ENCODE results near the gene PLCB4. TPM values are rescaled to one million over a fixed set of nuclear protein-coding genes. Genes with fewer than 3 reads are reported as not detected.

Gene PLCB4
- total RNA-seq, 2 donors from 2014 or later: not detected

DNA sequence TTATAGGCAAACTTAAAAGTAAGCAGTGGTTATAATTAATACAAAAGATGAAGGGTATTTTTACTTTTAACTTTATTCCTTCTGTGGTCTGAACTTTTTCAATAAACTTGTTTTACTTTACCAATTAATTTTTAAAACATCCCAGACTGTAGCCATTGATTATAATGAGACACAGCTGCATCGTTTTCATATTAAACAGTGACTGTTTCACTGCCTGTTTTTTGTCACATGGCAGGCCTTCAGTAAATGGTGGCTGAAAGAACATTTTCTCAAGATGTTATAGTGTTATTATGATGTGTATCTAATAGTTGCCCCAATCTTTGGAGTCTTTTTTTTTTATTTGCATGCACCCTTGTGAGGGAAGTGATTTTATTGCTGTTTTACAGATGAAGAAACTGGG, 95.1 kb downstream of the PLCB4 start:
- no peak overlapping the region for H3K27ac Mint-ChIP-seq
- H3K4me1 Mint-ChIP-seq (ENCODE audit: low read depth in 2 of 2): no peaks in the 10 kb centered on the region
- no peaks in the 10 kb centered on the region for H3K9me3 Mint-ChIP-seq
- no peak overlapping the region for H3K4me3 Mint-ChIP-seq
- no peaks in the 10 kb centered on the region for H3K27me3 Mint-ChIP-seq
- no peaks in the 10 kb centered on the region for H3K36me3 Mint-ChIP-seq
- DNase-seq (ENCODE audit: low spot score) (no peak), ATAC-seq (no peak)

DNA sequence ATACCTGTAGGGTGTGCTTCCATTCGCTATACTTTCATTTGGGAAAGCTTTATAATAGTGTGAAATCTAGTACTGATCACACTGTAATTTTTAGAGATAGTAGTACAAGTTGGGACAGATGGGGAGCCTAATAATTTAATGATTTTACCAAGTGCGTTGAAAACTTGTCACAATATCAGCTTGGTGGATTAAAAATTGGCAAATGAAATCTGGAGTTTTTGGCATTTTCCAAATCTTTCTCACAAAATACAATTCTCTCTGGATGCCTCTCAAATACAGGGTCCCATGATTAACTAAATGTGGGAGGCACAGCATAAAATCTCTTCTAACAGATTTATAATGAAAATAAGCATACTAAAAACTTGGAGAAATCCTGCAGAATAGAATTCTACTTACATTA, 96.4 kb downstream of the PLCB4 start:
- Mint-ChIP-seq H3K9me3 (no peaks in the 10 kb centered on the region), H3K36me3 (no peaks in the 10 kb centered on the region), H3K4me3 (no peak overlapping the region), H3K27ac (no peak overlapping the region), H3K27me3 (no peaks in the 10 kb centered on the region), H3K4me1 (ENCODE audit: low read depth in 2 of 2) (no peaks in the 10 kb centered on the region)
- ATAC-seq (no peak), DNase-seq (ENCODE audit: low spot score) (no peak)

DNA sequence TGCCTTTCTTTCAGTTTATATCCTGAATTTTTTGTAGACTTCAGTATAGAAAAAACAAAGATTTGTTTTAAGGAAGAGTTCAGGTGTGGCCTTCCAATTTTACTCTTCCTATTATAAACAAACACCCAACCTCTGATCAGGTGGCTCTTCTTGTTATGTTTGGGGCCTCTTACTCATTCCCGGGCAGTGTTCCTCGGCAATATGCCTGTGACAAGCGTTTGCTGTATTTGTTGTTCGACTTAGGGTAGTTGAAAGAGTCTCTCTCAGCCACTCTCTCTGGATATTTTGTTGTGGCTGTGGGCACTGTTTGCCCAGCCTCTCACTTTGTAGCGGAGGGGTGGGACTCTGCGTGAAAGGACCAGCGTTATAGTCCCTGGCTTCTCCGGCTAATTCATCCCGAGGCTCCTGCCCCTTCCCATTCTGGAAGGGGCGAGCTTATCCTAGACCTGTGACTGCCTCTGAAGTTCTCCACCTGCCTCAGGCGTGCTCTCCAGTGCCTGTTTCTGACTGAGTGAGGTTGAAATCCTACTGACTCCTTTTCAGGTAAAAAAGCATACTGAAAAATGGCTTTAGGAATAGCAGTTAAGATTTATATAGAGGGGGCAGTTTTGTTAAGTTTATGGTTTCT, 97.4 kb downstream of the PLCB4 start:
- Mint-ChIP-seq H3K4me3 (no peak overlapping the region), H3K4me1 (ENCODE audit: low read depth in 2 of 2) (no peaks in the 10 kb centered on the region)

DNA sequence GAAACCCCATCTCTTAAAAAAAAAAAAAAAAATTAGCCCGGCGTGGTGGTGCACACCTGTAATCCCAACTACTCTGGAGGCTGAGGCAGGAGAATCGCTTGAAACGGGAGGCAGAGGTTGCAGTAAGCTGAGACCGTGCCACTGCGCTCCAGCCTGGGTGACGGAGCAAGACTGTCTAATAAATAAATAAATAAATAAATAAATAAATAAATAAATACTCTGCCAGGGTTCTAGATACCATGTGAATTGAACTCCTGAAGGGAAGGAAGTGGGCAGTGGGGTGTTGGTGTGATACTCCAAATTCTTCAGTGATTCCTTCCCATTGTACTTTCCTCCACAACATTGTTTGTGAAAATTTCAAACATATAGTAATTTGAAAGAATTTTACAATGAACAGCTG, 100.5 kb downstream of the PLCB4 start:
- H3K27me3 Mint-ChIP-seq: no peaks in the 10 kb centered on the region
- no peak overlapping the region for H3K27ac Mint-ChIP-seq
- no peaks in the 10 kb centered on the region for H3K4me1 Mint-ChIP-seq (ENCODE audit: low read depth in 2 of 2)
- H3K36me3 Mint-ChIP-seq: no peaks in the 10 kb centered on the region
- H3K9me3 Mint-ChIP-seq: no peaks in the 10 kb centered on the region
- no peak overlapping the region for H3K4me3 Mint-ChIP-seq
- no peak for ATAC-seq
- no peak for DNase-seq (ENCODE audit: low spot score)

More for the DNA sequence above, 97.4 kb downstream of the PLCB4 start:
- H3K27ac Mint-ChIP-seq: no peak overlapping the region
- H3K9me3 Mint-ChIP-seq: no peaks in the 10 kb centered on the region
- no peaks in the 10 kb centered on the region for H3K36me3 Mint-ChIP-seq
- no peak for DNase-seq (ENCODE audit: low spot score)
- H3K27me3 Mint-ChIP-seq: no peaks in the 10 kb centered on the region
- ATAC-seq: no peak

DNA sequence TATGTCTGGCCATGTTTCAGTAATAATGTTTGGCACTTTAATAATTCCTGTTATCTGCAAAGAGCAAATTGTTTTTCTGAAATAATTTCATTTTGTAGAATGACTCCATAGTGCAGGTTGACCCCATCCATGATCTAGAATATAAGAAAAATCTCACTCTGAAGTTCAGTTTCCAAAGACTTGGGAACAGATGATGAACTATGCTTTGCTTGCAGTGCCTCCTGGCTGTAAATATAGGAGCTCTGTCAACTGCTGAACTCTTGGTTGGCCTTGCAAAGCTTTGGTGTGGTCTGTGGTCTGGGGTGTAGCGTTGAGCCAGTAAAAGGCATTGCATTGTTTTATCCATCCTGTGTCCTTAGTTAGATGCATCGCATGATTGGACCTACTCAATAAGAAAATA, 104.0 kb downstream of the PLCB4 start:
- H3K4me1 Mint-ChIP-seq (ENCODE audit: low read depth in 2 of 2): no peaks in the 10 kb centered on the region
- no peak overlapping the region for H3K4me3 Mint-ChIP-seq
- ATAC-seq (no peak), DNase-seq (ENCODE audit: low spot score) (no peak)
- H3K9me3 Mint-ChIP-seq: no peaks in the 10 kb centered on the region
- no peaks in the 10 kb centered on the region for H3K27me3 Mint-ChIP-seq
- no peaks in the 10 kb centered on the region for H3K36me3 Mint-ChIP-seq
- no peak overlapping the region for H3K27ac Mint-ChIP-seq

DNA sequence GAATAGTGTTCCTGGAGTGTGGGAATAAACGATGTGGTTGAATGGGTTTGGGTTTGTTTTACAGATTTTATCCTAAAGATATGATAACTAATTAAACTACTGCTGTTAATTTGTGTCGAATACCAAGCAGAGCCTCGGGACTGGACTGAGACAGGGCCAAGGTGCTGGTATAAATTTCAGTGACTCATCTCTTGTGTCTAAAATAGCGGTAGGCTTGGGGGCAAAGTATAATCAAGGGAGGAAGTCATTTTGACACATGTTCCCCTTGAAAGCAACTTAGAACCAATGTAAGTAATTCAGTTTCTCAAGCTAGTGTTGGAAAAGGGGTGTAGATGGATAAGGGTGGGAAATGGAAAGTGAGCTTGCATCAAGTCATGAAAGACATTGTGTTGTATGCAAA, 108.4 kb downstream of the PLCB4 start:
- DNase-seq (ENCODE audit: low spot score): no peak
- Mint-ChIP-seq H3K27me3 (no peaks in the 10 kb centered on the region), H3K4me1 (ENCODE audit: low read depth in 2 of 2) (no peaks in the 10 kb centered on the region), H3K9me3 (no peaks in the 10 kb centered on the region), H3K27ac (no peak overlapping the region), H3K36me3 (no peaks in the 10 kb centered on the region), H3K4me3 (no peak overlapping the region)
- no peak for ATAC-seq

DNA sequence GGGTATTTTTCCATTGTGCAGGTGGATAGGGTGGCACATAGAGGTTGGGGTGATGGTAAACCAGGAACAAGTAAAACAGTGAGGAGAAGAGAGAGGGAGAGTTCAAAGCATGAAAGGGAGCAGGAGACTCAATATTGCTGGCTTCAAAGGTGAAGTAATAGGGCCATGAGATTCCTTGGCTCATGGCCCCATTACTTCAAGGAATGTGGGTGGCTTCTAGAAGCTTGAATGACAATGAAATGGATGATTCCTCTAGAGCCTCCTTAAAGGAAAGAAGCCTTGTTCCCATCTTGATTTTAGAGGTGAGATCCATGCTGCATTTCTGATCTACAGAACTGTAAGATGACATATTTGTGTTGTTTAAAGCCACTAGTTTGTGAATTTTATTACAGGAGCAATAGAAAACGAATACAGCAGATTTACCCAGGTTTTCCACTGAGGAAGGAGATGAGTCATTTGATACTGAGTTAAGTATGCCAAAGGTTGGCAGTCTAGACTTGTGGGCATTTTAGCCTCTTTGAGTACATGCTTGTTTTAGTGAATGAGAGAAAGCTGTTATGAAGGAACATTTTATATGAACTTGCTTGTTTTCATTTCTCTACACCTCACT, 110.4 kb downstream of the PLCB4 start:
- no peaks in the 10 kb centered on the region for H3K4me1 Mint-ChIP-seq (ENCODE audit: low read depth in 2 of 2)
- no peaks in the 10 kb centered on the region for H3K36me3 Mint-ChIP-seq
- H3K27me3 Mint-ChIP-seq: no peaks in the 10 kb centered on the region

DNA sequence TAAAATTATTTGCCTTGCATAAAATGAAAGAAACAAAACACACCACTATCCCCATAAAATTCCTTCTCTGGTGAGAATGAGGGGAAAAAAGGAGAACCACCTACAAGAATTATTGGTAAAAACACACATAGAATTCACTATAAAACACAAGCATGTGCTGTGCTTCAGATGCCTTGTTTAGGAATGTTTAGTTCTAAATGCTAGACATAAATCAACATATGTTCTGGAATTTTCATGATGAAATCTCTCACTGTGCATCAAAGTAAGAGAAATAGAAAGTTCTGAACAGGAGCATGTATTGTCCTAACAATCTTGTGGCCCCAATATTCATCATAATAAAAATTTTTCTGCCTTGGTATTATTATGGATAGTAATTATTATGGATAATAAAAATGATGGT, 111.0 kb downstream of the PLCB4 start:
- H3K27ac Mint-ChIP-seq: no peak overlapping the region
- H3K27me3 Mint-ChIP-seq: no peaks in the 10 kb centered on the region
- H3K4me3 Mint-ChIP-seq: no peak overlapping the region
- no peak for ATAC-seq
- H3K9me3 Mint-ChIP-seq: no peaks in the 10 kb centered on the region
- no peak for DNase-seq (ENCODE audit: low spot score)
- H3K36me3 Mint-ChIP-seq: no peaks in the 10 kb centered on the region
- H3K4me1 Mint-ChIP-seq (ENCODE audit: low read depth in 2 of 2): no peaks in the 10 kb centered on the region

More for the DNA sequence above, 110.4 kb downstream of the PLCB4 start:
- DNase-seq (ENCODE audit: low spot score): no peak
- Mint-ChIP-seq H3K27ac (no peak overlapping the region), H3K4me3 (no peak overlapping the region), H3K9me3 (no peaks in the 10 kb centered on the region)
- no peak for ATAC-seq

DNA sequence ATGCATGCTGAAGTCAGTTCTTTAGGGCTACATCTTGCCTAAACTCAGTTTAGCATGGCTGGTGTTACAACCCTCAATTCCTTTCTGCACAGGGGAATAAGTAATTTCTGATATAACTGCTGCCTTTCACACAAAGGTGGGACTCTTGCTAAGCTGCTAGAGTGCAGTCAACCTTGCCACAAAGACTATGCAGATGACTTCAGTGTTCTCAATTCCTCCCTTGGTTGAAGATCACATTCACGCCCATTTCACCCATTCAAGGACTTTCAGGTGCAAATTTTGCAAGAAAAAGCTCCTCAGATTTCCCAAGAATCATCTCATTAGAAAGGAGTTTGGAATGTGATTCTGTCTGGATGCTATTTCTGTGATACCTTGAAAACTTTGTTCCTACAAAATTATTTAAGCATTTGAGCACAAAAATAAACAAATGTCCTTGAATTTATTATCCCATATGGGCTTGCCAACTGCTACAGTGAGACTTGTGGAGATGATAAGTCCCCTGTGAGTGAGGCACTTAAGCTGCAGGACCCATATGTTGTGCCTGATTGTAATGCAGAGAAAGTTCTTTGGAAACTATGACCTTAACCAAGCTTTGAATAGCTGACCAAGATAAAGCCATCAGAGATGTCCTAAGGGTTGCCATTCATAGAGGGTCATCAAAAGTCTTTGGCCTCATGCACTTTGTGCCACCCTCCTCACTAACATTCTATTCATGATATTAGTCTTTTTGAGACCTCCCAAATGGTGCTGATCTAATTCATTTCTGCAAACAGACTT, 111.8 kb downstream of the PLCB4 start:
- H3K36me3 Mint-ChIP-seq: no peaks in the 10 kb centered on the region
- no peak overlapping the region for H3K27ac Mint-ChIP-seq
- H3K27me3 Mint-ChIP-seq: no peaks in the 10 kb centered on the region
- no peak overlapping the region for H3K4me3 Mint-ChIP-seq
- H3K9me3 Mint-ChIP-seq: peaks cover 3% of the 10 kb centered on the region
- DNase-seq (ENCODE audit: low spot score) (no peak), ATAC-seq (no peak)
- H3K4me1 Mint-ChIP-seq (ENCODE audit: low read depth in 2 of 2): no peaks in the 10 kb centered on the region

DNA sequence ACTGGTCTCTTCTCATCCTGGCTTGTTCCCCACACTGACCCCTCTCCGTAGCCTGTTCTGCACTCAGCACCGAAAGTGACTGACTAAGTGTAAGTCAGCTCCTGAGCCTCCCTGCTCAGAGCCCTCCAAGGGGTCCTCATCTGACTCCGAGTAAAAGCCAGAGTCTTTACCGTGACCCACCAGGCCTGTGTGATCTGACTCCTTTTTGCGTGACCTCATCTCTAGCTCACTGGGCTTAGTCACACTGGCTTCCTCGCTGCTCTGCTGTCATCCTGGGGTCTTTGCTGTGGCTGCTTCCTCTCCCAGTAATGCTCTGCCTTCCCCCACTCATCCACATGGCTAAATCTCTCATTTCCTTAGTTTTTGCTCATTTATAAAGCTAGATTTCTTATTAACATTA, 116.6 kb downstream of the PLCB4 start:
- Mint-ChIP-seq H3K4me1 (ENCODE audit: low read depth in 2 of 2) (no peaks in the 10 kb centered on the region), H3K36me3 (no peaks in the 10 kb centered on the region), H3K9me3 (peaks cover 7% of the 10 kb centered on the region), H3K27me3 (no peaks in the 10 kb centered on the region), H3K4me3 (no peak overlapping the region), H3K27ac (no peak overlapping the region)
- DNase-seq (ENCODE audit: low spot score) (no peak), ATAC-seq (no peak)

DNA sequence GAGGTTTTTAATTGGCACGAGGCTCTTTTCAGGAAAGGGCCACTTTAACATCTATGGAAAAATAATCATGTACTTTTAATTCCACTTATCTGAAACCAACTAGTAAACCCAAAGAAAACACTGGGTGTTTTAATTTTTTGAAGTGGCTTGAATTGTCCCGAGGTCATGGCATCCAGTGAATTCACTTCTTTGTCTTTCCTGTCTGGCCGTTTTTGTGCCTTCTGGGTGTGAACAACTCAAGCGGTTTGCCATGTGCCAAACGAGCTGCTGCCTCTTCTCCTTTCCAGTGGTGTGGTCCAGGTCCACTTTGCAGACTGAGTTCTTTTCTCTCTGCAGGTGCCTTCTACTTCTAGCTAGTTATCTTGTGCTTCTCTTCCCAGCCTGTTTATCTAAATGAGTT, 117.5 kb downstream of the PLCB4 start:
- DNase-seq (ENCODE audit: low spot score): no peak
- no peaks in the 10 kb centered on the region for H3K36me3 Mint-ChIP-seq
- ATAC-seq: no peak
- no peak overlapping the region for H3K27ac Mint-ChIP-seq
- no peaks in the 10 kb centered on the region for H3K27me3 Mint-ChIP-seq
- no peaks in the 10 kb centered on the region for H3K4me1 Mint-ChIP-seq (ENCODE audit: low read depth in 2 of 2)
- peaks cover 7% of the 10 kb centered on the region for H3K9me3 Mint-ChIP-seq
- no peak overlapping the region for H3K4me3 Mint-ChIP-seq

DNA sequence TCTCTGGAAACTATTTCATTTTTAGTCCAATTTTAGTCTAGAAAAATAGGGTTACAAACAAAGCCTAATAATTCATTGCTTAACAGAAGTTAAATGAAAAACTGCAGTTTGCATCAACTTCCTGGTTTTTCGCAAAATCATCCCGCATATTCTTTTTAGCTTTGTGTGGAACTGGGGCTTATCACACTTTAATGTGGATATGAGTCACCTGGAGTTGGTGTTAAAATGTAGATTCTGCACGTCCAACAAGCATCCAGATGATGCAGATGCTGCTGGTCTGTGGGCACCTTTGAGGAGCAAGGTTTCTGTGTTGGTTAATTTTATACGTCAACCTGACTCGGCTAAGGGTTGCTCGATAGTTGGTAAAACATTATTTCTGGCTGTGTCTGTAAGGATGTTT, 126.1 kb downstream of the PLCB4 start:
- Mint-ChIP-seq H3K27me3 (no peaks in the 10 kb centered on the region), H3K36me3 (no peaks in the 10 kb centered on the region)
- no peak for ATAC-seq

DNA sequence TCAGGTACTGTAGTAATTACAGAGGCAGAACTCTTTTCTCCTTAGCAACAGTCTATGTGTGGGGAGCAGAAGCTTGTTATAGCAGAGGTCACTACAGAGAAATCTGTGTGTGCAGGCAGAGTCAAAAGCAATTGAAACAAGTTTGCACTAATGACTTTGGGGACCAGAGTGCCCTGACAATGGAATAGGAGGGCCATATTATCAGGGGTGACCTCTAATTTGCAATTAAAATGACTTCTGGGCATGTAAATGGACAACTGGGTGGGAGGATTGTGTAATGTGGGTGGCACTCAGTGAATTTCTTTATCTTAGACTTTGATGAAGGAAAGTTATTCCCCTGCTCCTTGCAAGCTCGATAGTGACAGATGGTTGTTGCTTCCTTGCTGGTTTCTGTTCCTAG, 127.2 kb downstream of the PLCB4 start:
- no peak for DNase-seq (ENCODE audit: low spot score)
- no peaks in the 10 kb centered on the region for H3K27me3 Mint-ChIP-seq
- ATAC-seq: no peak
- H3K4me3 Mint-ChIP-seq: no peak overlapping the region
- H3K9me3 Mint-ChIP-seq: peaks cover 6% of the 10 kb centered on the region
- no peaks in the 10 kb centered on the region for H3K4me1 Mint-ChIP-seq (ENCODE audit: low read depth in 2 of 2)
- H3K36me3 Mint-ChIP-seq: no peaks in the 10 kb centered on the region
- no peak overlapping the region for H3K27ac Mint-ChIP-seq

More for the DNA sequence above, 126.1 kb downstream of the PLCB4 start:
- H3K27ac Mint-ChIP-seq: no peak overlapping the region
- no peak overlapping the region for H3K4me3 Mint-ChIP-seq
- DNase-seq (ENCODE audit: low spot score): no peak
- no peaks in the 10 kb centered on the region for H3K4me1 Mint-ChIP-seq (ENCODE audit: low read depth in 2 of 2)
- H3K9me3 Mint-ChIP-seq: peaks cover 4% of the 10 kb centered on the region

DNA sequence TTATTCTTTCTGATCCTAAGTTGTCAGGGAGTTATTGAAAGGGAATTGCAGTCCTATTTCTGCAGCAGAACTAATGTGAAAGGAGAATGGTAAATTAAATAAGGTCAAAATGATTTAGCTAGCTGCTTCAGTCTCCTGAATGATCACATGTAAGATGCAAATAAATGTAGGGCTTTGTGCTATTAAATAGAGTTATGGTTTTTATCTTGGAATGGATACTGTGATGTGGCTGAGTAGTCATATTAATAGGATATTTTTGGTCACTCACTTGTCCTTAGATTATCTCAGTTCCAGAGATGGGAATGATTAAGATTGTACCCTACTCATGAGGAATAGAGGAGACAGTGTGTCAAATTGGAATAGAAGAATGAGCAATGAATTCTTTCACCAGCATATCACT, 129.6 kb downstream of the PLCB4 start:
- Mint-ChIP-seq H3K27ac (no peak overlapping the region), H3K4me3 (no peak overlapping the region), H3K9me3 (peaks cover 6% of the 10 kb centered on the region), H3K27me3 (no peaks in the 10 kb centered on the region), H3K4me1 (ENCODE audit: low read depth in 2 of 2) (no peaks in the 10 kb centered on the region), H3K36me3 (no peaks in the 10 kb centered on the region)
- no peak for DNase-seq (ENCODE audit: low spot score)
- no peak for ATAC-seq

Data from natural killer cell treated with Interleukin-12 subunit alpha and Interleukin-12 subunit beta and Interleukin-15 and Interleukin-18, amount 100 ng/mL, for 72 hours (primary cell).